HEK293 (cell line): ENCODE results near the gene TRIM13.

Source experiments
- GLIS1 ChIP-seq: fragments of 450-650 bp; formaldehyde crosslinking; IDR thresholded peaks from 2 replicates; pipeline ENCODE4 v1.5.1; 2016; ENCODE audit warnings: missing biosample characterization, missing genetic modification characterization
- OSR2 ChIP-seq: fragments of 450-650 bp; formaldehyde crosslinking; IDR thresholded peaks from 2 replicates; pipeline ENCODE4 v1.5.1; 2016; ENCODE audit warnings: missing biosample characterization, missing genetic modification characterization
- PRDM1 ChIP-seq: fragments of 450-650 bp; formaldehyde crosslinking; IDR thresholded peaks from 2 replicates; pipeline ENCODE4; 2016; ENCODE audit warnings: missing biosample characterization, missing genetic modification characterization
- PRDM6 ChIP-seq: fragments of 450-650 bp; formaldehyde crosslinking; IDR thresholded peaks from 2 replicates; pipeline ENCODE4 v1.5.1; 2017; ENCODE audit warnings: missing biosample characterization, missing genetic modification characterization
- RBAK ChIP-seq: fragments of 450-650 bp; formaldehyde crosslinking; IDR thresholded peaks from 2 replicates; pipeline ENCODE4 v1.5.1; 2016; ENCODE audit warnings: missing biosample characterization, missing genetic modification characterization
- REPIN1 ChIP-seq: fragments of 450-650 bp; formaldehyde crosslinking; IDR thresholded peaks from 2 replicates; pipeline ENCODE4 v1.5.1; 2017; ENCODE audit warnings: missing biosample characterization, missing genetic modification characterization, low read depth
- REST ChIP-seq: fragments of 450-650 bp; formaldehyde crosslinking; IDR thresholded peaks from 2 replicates; pipeline ENCODE4 v1.5.1; 2016; ENCODE audit warnings: missing biosample characterization, missing genetic modification characterization
- WT1 ChIP-seq: fragments of 450-650 bp; formaldehyde crosslinking; IDR thresholded peaks from 2 replicates; pipeline ENCODE4 v1.5.1; 2016; ENCODE audit warnings: missing biosample characterization, missing genetic modification characterization
- YY2 ChIP-seq: fragments of 450-650 bp; formaldehyde crosslinking; IDR thresholded peaks from 2 replicates; pipeline ENCODE4 v1.5.1; 2016; ENCODE audit warnings: missing biosample characterization, missing genetic modification characterization
- ZBTB1 ChIP-seq: fragments of 450-650 bp; formaldehyde crosslinking; IDR thresholded peaks from 2 replicates; pipeline ENCODE4 v1.5.1; 2016; ENCODE audit warnings: missing biosample characterization, missing genetic modification characterization
- ZBTB11 ChIP-seq: fragments of 450-650 bp; formaldehyde crosslinking; conservative IDR thresholded peaks from 2 replicates; pipeline ENCODE4 v1.5.1; 2016; ENCODE audit warnings: low read depth, missing biosample characterization, missing genetic modification characterization
- ZFP69B ChIP-seq: fragments of 450-650 bp; formaldehyde crosslinking; IDR thresholded peaks from 2 replicates; pipeline ENCODE4 v1.5.1; 2016; ENCODE audit warnings: missing biosample characterization, missing genetic modification characterization
- ZNF223 ChIP-seq: fragments of 450-650 bp; formaldehyde crosslinking; IDR thresholded peaks from 2 replicates; pipeline ENCODE4 v1.5.1; 2016; ENCODE audit warnings: missing biosample characterization, missing genetic modification characterization
- ZNF324 ChIP-seq: fragments of 450-650 bp; formaldehyde crosslinking; IDR thresholded peaks from 2 replicates; pipeline ENCODE4 v1.5.1; 2016; ENCODE audit warnings: missing biosample characterization, missing genetic modification characterization
- ZNF350 ChIP-seq: fragments of 450-650 bp; formaldehyde crosslinking; IDR thresholded peaks from 2 replicates; pipeline ENCODE4 v1.5.0; 2017; ENCODE audit warnings: missing biosample characterization, mild to moderate bottlenecking, missing genetic modification characterization
- ZNF362 ChIP-seq: fragments of 450-650 bp; formaldehyde crosslinking; IDR thresholded peaks from 2 replicates; pipeline ENCODE4 v1.5.1; 2016; ENCODE audit warnings: missing biosample characterization, missing genetic modification characterization
- ZNF416 ChIP-seq: fragments of 450-650 bp; formaldehyde crosslinking; IDR thresholded peaks from 2 replicates; pipeline ENCODE4 v1.5.1; 2016; ENCODE audit warnings: missing biosample characterization, missing genetic modification characterization
- ZNF426 ChIP-seq: fragments of 450-650 bp; formaldehyde crosslinking; IDR thresholded peaks from 2 replicates; pipeline ENCODE4 v1.5.1; 2017; ENCODE audit warnings: missing biosample characterization, missing genetic modification characterization, mild to moderate bottlenecking, inconsistent platforms, moderate library complexity
- ZNF48 ChIP-seq: fragments of 450-650 bp; formaldehyde crosslinking; IDR thresholded peaks from 2 replicates; pipeline ENCODE4 v1.5.1; 2016; ENCODE audit warnings: missing biosample characterization, missing genetic modification characterization
- ZNF548 ChIP-seq: fragments of 450-650 bp; formaldehyde crosslinking; IDR thresholded peaks from 2 replicates; pipeline ENCODE4 v1.5.1; 2016; ENCODE audit warnings: missing biosample characterization, missing genetic modification characterization
- ZNF558 ChIP-seq: fragments of 450-650 bp; formaldehyde crosslinking; IDR thresholded peaks from 2 replicates; pipeline ENCODE4 v1.5.1; 2016; ENCODE audit warnings: missing biosample characterization, missing genetic modification characterization
- ZNF580 ChIP-seq: fragments of 450-650 bp; formaldehyde crosslinking; IDR thresholded peaks from 2 replicates; pipeline ENCODE4 v1.5.1; 2016; ENCODE audit warnings: missing biosample characterization, missing genetic modification characterization
- ZNF596 ChIP-seq: fragments of 450-650 bp; IDR thresholded peaks from 2 replicates; pipeline ENCODE4 v1.5.0; 2018; ENCODE audit warnings: missing biosample characterization, mild to moderate bottlenecking, missing genetic modification characterization, moderate library complexity
- ZNF704 ChIP-seq: fragments of 450-650 bp; formaldehyde crosslinking; IDR thresholded peaks from 2 replicates; pipeline ENCODE4 v1.5.1; 2016; ENCODE audit warnings: missing biosample characterization, missing genetic modification characterization
- ZNF776 ChIP-seq: fragments of 450-650 bp; formaldehyde crosslinking; IDR thresholded peaks from 2 replicates; pipeline ENCODE4 v1.5.0; 2017; ENCODE audit warnings: missing biosample characterization, missing genetic modification characterization, borderline replicate concordance
- ZNF785 ChIP-seq: fragments of 450-650 bp; formaldehyde crosslinking; IDR thresholded peaks from 2 replicates; pipeline ENCODE4 v1.5.1; 2016; ENCODE audit warnings: missing biosample characterization, missing genetic modification characterization
- ZNF830 ChIP-seq: fragments of 450-650 bp; IDR thresholded peaks from 2 replicates; pipeline ENCODE4 v1.5.0; 2018; ENCODE audit warnings: missing biosample characterization, missing genetic modification characterization, low read depth, mild to moderate bottlenecking, moderate library complexity
- ZSCAN23 ChIP-seq: fragments of 450-650 bp; formaldehyde crosslinking; IDR thresholded peaks from 2 replicates; pipeline ENCODE4 v1.5.1; 2016; ENCODE audit warnings: missing biosample characterization, missing genetic modification characterization
- ZXDB ChIP-seq: fragments of 450-650 bp; formaldehyde crosslinking; IDR thresholded peaks from 2 replicates; pipeline ENCODE4 v1.5.1; 2016; ENCODE audit warnings: missing biosample characterization, missing genetic modification characterization

Gene TRIM13

GRCh38 chr13:50015258-50015657, 18.4 kb downstream of the TRIM13 start, which contains the start of gene KCNRG (continued):
- no peak for TF ChIP-seq ZBTB11 (tag by site-specific recombination)
- TF ChIP-seq PRDM1 (tag by site-specific recombination), result no peak
- TF ChIP-seq ZNF704 (tag by site-specific recombination), result no peak
- TF ChIP-seq ZNF426 (tag by site-specific recombination), result no peak
- no peak for TF ChIP-seq ZNF362 (tag by site-specific recombination)
- TF ChIP-seq ZNF776 (tag by site-specific recombination), result no peak
- TF ChIP-seq ZNF830 (tag by site-specific recombination), result no peak
- no peak for TF ChIP-seq ZSCAN23 (tag by site-specific recombination)
- TF ChIP-seq REST, result no peak
- TF ChIP-seq OSR2, result 0 out of 2 replicates have a peak, but pooled peaks have one; percentile 11
- no peak for TF ChIP-seq ZNF223 (tag by site-specific recombination)
- TF ChIP-seq ZFP69B (tag by site-specific recombination), result 0 out of 2 replicates have a peak, but pooled peaks have one; percentile 5
- TF ChIP-seq ZNF580 (tag by site-specific recombination), result no peak
- TF ChIP-seq ZNF48 (tag by site-specific recombination), result no peak
- TF ChIP-seq YY2 (tag by site-specific recombination), result no peak
- TF ChIP-seq ZXDB (tag by site-specific recombination), result no peak
- TF ChIP-seq ZNF596 (tag by site-specific recombination), result no peak
- no peak for TF ChIP-seq ZNF785 (tag by site-specific recombination)
- TF ChIP-seq GLIS1 (tag by site-specific recombination), result peak; percentile 26; the same call in 1 of the 2 replicates
- peak; percentile 63; the same call in 1 of the 2 replicates for TF ChIP-seq PRDM6 (tag by site-specific recombination)
- no peak for TF ChIP-seq ZNF558 (tag by site-specific recombination)
- TF ChIP-seq RBAK, result no peak
- no peak for TF ChIP-seq ZNF416 (tag by site-specific recombination)
- no peak for TF ChIP-seq ZNF548 (tag by site-specific recombination)
- TF ChIP-seq WT1 (tag by site-specific recombination), result peak; percentile 91
- no peak for TF ChIP-seq REPIN1
- no peak for TF ChIP-seq ZBTB1
- no peak for TF ChIP-seq ZNF350
- TF ChIP-seq ZNF324 (tag by site-specific recombination), result no peak
